Activated naive CD4-positive, alpha-beta T cell treated with anti-CD3 and anti-CD28 coated beads, Interleukin-2, amount 50 U/mL, for 16 hours (primary cell): Measurements from ENCODE around the gene GJA4.

Source experiments
- DNase-seq: peaks from one replicate; pipeline ENCODE4 v3.0.0-alpha.2; 2020

Gene GJA4

DNA sequence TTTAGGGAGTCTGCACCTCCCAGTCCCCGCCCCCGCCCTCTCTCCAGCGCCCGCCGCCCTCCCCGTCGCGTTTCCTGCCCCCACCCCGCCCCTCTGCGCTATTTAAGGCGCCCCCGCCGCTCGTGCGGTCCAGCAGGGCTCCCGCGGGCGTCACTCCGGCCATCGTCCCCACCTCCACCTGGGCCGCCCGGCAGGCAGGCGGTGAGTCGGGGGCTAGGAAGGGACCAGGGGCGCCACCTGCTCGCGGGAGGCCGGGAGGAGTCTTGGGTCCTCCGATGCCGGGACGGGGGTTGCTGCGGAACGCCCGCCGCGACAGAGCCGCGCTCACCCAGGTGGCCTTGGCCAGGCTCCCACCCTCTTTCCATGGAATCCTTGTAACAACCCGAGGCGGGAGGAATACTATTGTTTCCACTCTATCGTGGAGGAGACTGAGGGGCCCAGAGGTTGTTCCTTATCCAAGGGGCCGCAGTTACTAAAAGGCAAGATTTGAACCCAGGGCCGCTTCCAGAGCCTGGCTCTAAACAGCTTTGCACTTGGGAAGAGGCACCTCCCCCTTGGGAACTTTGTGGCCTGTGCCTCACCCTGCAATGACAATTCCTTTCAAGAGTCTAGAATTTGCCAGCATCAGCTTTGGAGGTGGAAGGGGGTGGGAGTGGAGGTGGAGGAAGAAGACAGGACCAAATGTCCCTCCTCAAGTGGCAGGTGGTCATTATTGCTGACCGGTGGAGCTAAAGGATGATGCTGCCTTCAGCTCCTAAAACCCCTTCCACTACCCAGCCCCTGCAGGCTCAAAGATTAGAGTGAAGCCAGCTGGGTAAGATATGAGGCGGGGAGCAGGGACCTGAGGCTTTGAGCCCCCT lies at the start of gene GJA4:
TSS of gene GJA4 (plus strand) at position 132 of the 860 bp plus-strand sequence. CDS start 1,215 bp downstream, outside the sequence.
- no peak for DNase-seq

DNA sequence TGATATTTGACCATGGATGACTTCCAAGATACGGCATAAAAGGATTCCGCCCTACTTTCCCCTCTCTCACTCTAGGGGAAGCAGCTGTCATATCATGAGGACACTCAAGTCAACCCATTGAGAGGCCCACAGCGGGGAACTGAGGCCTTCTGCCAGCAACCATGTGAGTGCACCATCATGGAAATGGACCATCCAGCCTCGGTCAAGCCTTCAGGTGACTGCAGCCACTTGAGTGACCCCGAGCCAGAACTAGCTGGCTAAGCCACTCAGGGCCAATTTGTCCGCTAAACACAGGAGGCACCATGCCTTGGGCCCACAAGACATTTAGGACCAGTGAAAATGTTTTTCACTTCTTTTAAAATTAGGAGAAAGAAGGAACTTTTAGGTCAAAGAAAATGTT lies 49.0 kb upstream of the GJA4 start:
- no peak for DNase-seq

DNA sequence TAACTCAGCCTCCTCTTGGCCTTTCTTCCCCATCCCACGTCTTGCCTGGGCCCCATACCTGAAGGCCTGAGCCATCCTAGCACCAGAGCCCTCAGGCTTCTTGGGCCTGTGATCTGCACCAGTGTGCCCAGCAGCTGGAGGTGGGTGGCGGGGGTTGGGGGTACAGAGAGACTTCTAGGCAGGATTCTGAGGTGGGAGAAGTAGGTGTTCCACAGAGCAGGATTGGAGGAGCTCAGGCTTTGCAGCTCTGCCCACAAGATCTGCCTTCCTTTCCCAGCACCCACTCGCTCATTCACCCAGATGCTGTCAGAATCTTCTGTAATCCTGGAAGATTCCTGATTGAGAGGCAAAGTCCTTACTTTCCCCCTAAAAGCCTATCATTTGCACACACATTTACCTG lies 47.9 kb upstream of the GJA4 start:
- no peak for DNase-seq

DNA sequence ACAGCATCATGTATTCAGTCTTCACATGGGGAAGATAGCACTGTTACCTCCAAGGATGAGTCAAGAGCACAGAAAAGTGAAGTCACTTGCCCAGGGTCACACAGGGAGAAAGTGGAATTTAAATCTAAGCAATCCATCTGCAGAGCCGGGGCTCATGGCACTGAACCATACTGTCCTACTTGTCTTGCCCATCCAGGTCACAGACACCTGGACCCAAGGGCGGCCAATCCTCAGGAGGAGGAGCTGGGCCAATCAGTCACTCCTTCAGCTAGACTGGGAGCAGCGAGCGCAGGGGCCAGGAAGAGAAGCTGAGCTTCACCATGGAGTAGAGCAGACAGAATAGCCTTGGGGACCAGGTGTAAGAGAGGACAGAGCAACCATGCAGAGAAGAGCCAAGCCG lies 47.1 kb upstream of the GJA4 start:
- DNase-seq = no peak

DNA sequence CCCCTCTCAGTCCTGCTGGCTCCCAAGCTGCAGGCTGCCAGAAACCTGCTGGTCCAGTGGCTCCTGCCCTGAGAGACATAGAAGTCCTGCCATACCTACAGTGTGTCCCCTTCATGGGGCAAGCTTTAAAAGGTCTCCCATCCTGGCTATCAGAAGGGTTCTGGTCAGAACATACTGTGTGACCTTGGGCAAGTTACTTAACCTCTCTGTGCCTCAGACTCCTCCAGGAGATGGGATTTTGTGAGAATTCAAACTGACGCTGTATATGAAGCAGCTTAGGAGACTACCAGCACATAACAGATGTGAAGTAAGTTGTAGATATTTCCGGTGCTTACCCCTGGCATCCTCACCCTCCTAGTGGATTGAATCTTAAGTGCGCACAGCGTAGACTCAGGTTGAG lies 46.7 kb upstream of the GJA4 start:
- DNase-seq = no peak

DNA sequence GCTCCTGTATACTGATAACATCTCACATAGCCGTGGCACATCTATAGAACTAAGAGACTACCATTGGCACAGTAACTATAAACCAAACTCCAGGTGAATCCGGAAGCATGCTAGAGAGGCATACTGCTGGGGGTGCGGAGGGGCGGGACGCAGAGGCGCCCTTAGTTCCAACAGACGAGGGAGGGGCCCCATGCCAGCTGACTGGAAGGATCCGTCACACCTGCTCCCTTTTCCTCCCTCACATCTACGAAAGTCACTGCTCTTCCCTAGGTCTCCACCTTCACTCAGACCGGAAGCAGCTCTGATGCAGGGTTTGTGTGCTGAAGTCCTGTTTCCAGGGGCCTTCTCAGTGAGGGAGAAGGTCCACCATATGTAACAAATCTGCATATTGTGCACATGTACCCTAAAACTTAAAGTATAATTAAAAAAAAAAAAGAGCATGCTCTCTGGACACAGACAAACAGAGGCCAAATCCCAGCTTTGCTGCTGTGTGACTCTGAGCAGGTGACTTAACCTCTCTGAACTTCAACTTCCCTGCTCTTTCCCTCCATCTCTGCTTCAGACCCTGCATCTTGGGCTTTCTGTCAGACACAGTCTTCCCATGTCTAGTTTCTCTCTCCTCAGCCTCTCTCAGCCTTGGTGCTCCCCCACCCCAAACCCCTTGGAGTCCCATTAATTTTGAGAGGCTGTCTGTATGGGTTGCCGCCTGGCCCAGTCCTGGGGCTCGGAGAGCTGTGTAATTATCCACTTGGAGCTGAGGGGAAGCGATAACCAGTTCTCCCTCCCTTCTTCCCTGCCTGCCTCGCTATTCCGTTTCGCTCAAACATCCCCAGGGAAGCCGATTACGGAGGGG lies 45.8 kb upstream of the GJA4 start:
- DNase-seq = no peak

DNA sequence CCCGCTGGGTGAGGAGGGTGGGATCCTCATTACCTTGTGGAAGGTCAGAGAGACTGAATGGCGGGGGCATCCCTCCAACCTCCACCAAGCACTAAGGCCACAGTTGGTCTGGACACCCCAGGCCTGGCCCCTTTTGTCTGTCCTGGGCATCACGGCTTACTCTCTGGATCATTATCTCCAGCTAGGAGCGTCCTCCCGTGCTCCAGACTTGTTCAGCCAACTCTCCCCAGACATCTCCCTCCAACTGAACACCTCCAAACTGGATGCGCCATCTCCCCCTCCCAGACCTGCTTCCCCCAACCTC lies 45.2 kb upstream of the GJA4 start:
- no peak for DNase-seq

DNA sequence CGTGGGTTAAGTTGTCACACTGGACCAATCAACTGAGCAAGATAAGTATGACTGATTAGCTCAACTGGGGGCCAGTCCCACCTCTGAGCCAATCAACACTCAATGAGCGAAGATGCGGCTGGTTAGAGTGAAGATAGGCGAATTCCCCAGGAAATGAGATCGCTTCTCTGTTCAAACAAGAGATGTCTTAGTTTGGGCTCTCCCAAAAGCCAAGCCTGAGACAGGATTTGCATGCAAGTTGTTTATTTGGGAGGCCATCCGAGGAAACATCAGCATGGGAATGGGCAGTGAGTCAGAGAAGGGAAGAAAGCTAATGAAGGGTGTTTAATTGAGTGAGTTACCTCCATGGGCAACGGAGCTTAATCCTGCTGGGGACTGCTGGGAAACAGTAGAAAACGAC lies 42.8 kb upstream of the GJA4 start:
- DNase-seq = no peak

DNA sequence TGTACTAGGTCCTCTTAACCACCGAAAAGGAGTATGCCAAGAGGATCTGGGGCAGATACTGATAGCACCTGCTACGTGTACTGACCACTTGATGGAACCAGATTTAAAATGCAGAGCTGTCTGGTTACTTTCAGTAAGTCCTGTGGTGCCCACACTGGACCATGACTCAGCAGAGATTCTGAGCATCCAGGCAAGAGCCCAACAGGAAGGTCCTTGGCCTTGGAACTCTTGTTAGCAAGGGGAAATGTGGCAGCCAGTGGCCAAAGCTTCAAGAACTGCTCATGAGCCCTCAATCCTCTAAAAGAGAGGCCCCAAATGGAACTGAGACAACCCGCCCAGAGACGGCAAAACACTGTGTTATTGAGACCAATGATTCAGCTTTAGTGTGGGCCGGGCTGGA lies 42.2 kb upstream of the GJA4 start:
- DNase-seq = no peak

DNA sequence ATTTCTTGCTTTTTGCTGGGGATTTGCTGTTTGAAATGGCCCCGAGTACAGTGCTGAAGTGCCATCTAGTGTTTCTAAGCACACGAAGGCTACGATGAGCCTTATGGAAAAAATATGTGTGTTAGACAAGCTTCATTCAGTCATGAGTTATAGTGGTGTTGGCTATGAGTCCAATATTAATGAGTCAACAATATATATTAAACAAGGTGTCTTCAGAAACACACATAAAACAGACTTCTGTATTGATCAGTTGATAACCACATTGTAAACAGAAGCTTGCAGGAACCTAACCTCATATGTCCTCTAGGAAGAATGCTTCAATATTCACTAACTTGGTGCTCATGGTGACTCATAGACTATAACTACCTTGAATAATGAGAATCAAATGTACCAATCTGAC lies 39.6 kb upstream of the GJA4 start:
- DNase-seq = no peak

DNA sequence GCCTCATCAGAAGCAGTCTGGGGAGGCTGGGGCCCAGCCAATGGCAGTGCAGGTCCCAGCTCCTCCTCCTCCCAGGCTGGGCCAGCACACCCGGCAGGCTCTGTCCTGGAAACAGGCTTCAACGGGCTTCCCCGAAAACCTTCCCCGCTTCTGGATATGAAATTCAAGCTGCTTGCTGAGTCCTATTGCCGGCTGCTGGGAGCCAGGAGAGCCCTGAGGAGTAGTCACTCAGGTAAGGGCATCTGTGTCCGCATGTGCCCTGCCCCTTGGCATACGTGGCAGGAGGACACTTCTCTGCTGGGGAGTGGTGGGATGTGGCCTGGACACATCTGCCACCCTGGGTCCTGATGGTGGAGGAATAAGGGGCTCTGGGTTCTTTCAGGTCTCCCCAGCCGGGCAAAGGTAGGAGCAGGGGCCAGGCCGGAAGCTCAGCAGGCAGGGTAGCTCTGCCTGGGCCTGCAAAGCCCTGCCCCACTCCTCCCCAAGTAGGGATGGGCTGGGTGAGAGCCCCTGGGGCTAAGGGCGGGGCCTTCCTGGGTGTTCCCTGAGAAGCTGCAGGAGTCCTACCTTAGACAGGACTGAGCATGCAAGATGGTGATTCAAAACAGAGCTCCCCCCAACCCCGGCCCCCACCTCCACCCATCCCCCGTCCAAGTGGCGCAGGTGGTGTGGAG lies 37.7 kb upstream of the GJA4 start, which contains the start of gene GJB5:
TSS of gene GJB5 (plus strand) at position 84 of the 674 bp plus-strand sequence. CDS start 2,284 bp downstream, outside the sequence.
- DNase-seq = no peak

DNA sequence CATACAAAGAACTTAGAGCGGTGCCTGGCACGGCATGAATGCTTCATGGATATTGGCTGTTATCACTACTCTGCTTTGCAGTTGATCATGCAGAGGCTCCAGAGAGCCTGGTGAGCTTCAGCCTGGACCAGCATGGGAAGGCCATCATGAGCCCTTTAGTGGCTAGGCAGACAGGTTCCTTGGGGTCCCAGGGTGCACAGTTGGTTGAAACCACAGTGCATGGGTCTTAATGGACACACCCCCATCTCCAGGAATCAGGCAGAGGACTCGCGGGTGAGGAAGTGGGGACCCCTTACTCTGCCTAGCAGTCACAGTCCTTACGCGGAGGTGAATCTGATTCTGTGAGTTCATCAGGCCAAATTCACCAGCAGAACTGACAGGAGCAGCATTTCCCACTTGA lies 36.8 kb upstream of the GJA4 start:
- DNase-seq = no peak

DNA sequence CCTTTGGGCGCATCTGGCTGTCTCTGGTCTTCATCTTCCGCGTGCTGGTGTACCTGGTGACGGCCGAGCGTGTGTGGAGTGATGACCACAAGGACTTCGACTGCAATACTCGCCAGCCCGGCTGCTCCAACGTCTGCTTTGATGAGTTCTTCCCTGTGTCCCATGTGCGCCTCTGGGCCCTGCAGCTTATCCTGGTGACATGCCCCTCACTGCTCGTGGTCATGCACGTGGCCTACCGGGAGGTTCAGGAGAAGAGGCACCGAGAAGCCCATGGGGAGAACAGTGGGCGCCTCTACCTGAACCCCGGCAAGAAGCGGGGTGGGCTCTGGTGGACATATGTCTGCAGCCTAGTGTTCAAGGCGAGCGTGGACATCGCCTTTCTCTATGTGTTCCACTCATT lies 35.4 kb upstream of the GJA4 start:
- DNase-seq = no peak

DNA sequence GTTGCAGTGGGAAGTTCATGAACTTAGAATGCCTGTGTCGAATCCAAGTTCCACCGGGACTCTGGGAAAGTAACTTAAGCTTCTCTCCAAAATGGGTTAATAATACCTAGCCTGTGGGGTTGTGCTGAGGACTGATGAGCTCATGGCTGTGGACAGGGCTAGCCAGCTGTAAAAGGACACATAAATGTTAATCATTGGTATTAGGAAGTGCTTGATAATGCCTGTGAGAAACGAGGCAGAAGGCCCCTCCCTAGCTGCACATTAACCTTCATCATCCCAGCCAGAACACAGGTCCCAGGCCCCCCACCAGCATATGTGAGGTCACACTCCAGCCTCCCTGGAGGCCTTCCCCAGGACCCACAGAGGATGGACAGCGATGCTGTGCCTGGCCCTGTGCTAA lies 34.0 kb upstream of the GJA4 start:
- no peak for DNase-seq

DNA sequence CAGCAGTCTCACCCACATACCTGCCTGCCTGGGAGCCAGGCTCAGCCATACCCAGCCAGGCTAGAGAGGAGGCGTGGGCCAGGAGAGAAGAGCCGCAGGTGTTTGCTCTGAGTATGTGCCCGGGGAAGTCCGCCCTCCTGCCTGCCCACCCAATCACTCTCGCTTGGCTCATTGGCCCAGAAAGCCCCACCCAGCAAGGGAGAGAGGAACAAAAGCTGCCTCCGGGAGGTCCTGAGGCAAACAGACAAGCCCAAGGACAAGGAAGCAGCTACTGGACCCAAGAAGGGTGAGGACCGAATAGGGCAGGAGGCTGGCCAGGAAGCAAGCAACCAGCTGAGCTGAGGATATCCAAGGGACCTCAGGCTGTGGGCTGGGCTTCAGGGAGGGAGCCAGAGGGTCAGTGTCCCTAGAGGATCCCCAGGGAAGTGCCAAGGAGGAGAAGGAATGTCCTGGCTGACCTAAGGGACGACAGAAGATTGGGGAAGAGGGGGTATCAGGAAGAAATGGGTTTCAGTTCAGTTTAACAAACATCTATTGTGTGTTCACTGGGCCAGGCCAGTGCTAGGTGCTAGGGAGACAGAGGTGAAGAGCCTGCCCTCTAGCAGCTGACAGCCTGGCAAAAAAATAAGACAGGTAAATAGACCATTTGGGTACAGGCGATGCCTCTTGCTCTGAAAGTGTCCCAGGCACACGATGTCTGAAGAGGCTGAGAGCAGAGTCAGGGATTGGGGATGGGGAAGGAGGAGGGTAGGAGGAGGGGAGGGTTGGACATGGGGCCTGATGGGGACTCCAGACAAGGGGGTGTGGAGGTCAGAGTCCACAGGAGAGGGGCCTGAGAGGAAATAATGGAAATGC lies 33.1 kb upstream of the GJA4 start, which contains the start of gene GJB4:
TSS of gene GJB4 (plus strand) at position 238 of the 855 bp plus-strand sequence. CDS start 1,515 bp downstream, outside the sequence.
- no peak for DNase-seq

DNA sequence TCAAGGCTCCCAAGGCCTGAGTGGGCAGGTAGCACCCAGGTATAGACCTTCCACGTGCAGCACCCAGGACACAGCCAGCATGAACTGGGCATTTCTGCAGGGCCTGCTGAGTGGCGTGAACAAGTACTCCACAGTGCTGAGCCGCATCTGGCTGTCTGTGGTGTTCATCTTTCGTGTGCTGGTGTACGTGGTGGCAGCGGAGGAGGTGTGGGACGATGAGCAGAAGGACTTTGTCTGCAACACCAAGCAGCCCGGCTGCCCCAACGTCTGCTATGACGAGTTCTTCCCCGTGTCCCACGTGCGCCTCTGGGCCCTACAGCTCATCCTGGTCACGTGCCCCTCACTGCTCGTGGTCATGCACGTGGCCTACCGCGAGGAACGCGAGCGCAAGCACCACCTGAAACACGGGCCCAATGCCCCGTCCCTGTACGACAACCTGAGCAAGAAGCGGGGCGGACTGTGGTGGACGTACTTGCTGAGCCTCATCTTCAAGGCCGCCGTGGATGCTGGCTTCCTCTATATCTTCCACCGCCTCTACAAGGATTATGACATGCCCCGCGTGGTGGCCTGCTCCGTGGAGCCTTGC lies 31.5 kb upstream of the GJA4 start:
- no peak for DNase-seq

DNA sequence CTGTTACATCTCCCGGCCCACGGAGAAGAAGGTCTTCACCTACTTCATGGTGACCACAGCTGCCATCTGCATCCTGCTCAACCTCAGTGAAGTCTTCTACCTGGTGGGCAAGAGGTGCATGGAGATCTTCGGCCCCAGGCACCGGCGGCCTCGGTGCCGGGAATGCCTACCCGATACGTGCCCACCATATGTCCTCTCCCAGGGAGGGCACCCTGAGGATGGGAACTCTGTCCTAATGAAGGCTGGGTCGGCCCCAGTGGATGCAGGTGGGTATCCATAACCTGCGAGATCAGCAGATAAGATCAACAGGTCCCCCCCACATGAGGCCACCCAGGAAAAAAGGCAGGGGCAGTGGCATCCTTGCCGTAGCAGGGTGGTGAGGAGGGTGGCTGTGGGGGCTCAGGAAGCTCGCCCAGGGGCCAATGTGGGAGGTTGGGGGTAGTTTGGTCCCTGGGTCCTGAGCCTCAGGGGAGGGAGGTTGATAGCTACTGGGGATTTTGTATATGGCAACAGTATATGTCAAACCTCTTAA lies 31.0 kb upstream of the GJA4 start:
- DNase-seq = no peak

DNA sequence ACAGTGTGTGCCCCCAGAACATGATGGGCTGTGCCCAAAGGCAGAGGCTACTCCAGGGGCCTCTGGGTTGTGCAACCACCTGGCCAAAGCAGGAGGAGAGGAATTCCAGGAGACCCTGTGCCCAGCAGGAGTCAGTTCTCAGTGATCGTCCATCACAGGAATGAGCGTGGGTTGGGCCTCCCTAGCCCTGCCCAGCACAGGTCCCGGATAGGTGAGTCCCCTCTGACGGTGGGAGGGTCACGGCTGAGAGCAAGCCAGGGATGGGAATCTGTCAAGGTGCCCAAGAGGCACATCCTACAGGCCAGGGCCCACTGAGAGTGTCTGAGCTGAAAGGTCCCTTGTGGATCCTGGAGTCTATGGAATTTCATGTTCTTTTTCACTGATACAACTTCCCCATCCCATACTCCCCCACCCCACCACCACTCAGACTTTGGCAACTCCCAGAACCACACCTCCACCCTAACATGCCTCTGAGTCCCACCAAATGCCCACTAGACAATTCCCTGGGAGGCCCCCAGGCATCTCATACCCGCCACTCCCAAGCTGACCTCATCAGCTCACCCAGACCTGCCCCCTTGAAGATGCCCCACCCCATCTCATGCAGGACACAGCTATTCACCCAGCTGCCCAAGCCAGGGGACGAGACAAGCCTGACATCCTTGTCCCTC lies 30.2 kb upstream of the GJA4 start:
- no peak for DNase-seq

DNA sequence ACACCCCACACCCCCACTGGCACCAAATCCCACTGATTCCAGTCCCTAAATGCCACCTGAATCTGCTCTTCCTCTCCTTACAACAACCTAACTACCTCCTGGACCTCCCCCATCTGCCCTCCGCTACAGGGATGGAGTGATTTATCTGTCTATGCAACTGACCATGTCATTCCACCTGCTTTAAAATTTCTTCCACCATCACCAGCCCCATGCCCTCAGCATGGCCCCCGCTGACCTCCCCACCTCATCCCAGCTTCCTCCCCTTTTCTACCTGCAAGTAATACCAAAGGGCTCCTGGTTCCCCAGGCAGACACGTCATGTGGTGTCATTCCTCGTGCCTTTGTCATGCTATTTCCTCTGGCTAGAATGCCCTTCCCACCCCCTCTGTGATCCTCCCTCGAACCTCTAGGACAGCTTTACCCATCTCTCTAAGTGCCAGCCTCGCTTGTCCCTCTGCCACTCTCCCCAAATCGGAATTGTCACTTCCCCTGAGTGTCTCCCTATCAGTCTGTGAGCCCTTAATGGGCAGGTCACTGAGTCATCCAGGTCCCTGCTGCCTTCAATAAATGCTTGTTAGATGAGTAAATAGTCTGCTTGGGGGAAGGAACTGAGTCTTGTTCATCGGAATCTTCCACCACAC lies 29.5 kb upstream of the GJA4 start:
- DNase-seq = no peak

DNA sequence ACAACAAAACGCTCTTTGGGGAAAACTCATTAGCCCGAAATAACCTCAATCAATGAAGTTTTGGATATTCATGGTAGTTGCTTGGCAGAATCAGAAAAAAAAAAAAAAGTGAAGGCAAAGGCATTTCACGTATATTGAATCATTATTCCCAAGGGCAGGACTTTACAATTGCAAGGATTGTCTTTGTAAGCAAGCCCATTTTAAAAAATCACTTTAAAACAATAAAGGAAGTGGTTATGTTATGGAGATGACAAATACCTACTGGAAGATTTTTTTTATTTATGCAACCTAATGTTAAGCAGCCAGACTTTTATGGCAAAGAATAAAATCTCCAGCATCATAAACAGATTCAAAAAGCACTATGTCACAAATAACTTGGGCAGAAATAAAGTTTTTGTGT lies 23.9 kb upstream of the GJA4 start:
- no peak for DNase-seq
